HG03066 (cell line): Measurements from ENCODE around the gene CKAP5.

ENCODE experiments used
- ATAC-seq: cut with Tn5 transposase; IDR thresholded peaks from one replicate; pipeline ENCODE4 v1.9.1; 2021; ENCODE audit warnings: low read depth; ENCODE audit not compliant: unreplicated experiment

CKAP5 gene

GRCh38 chr11:46845740-46846509 lies at the start of gene CKAP5:
TSS of gene CKAP5 (minus strand) at chr11:46846280. CDS start at chr11:46821231, 25,049 bp downstream.
- peak; percentile 96 for ATAC-seq

GRCh38 chr11:46895821-46896220 lies 49.7 kb upstream of the CKAP5 start:
- ATAC-seq = no peak

DNA sequence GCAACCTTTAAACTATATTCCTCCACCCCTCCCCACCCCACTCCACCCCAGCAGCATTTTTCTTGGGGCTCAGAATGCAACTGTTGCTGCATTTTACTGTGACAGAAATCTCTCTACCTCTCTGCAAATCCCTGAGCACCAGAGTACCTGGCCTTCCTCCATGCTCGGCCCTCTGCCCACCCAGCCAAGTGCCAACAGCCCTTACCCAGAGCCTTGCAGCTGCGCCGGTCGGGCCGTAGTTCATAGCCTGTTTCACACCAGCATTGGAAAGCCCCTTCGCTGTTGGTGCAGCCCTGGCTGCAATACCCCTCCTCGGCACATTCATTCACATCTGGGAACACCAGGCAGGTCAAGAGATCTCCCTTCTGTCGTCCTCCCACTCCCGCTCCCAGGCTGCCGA lies 48.9 kb upstream of the CKAP5 start:
- no peak for ATAC-seq

- no peak for ATAC-seq
These were observed 48.4 kb upstream of the CKAP5 start for GRCh38 chr11:46894506-46894905.

- no peak for ATAC-seq
These were observed 46.8 kb upstream of the CKAP5 start for GRCh38 chr11:46892838-46893237.

DNA sequence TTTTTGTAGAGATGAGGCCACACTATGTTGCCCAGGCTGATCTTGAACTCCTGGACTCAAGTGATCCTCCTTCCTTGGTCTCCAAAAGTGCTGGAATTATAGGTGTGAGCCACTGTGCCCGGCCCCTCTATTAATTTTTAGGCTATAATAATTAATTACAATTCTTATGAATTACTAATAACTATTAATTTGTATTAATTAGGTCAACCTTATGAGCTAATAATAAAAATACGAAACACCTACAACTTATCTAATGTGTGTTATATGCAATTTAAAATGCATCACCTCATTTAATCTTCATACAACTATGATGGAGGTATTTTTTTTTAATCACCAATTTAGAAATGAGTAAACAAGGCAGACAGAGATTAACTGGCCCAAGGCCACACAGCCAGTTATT lies 46.0 kb upstream of the CKAP5 start:
- no peak for ATAC-seq

GRCh38 chr11:46890665-46891064 lies 44.6 kb upstream of the CKAP5 start:
- no peak for ATAC-seq

GRCh38 chr11:46889689-46890475 lies 43.8 kb upstream of the CKAP5 start:
- ATAC-seq = no peak

- no peak for ATAC-seq
These were observed 43.2 kb upstream of the CKAP5 start for GRCh38 chr11:46889251-46889650.

- ATAC-seq = no peak
These were observed 42.6 kb upstream of the CKAP5 start for GRCh38 chr11:46888636-46889035.

GRCh38 chr11:46886211-46886610 lies 40.1 kb upstream of the CKAP5 start:
- ATAC-seq = no peak

GRCh38 chr11:46879056-46879585 lies 33.0 kb upstream of the CKAP5 start:
- no peak for ATAC-seq

DNA sequence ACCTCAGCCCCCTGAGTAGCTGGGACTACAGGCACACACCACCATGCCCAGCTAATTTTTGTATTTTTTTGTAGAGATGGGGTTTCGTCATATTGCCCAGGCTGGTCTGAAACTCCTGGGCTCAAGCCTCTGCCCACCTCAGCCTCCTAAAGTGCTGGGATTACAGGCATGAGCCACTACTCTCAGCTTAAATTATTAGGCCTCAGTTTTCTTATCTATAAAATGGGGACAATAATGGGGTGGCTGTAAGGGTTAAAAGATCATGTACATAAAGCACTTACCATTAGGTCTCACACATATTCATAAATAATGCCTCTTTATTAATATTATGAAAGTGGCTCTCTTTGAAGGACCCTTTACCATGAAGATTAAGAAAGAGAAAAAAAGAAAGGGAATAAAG lies 31.5 kb upstream of the CKAP5 start:
- ATAC-seq = no peak

DNA sequence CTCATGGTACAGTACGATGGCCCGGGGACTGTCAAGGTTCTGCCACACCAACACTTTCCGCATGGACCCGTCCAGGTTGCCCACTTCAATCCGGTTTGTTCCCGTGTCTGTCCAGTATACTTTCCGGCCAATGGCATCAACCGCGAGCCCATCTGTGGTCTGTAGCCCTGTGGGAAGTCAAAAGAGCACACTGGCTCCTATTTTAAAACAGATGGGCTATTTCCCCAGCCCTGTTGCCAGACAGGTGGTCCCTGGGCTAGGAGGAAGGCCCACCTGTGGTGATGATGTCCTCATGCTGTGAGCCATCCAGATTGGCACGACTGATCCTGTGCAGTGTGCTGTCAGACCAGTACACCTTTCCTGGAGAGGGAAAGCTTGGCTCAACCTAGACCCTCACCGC lies 30.4 kb upstream of the CKAP5 start:
- ATAC-seq = no peak

DNA sequence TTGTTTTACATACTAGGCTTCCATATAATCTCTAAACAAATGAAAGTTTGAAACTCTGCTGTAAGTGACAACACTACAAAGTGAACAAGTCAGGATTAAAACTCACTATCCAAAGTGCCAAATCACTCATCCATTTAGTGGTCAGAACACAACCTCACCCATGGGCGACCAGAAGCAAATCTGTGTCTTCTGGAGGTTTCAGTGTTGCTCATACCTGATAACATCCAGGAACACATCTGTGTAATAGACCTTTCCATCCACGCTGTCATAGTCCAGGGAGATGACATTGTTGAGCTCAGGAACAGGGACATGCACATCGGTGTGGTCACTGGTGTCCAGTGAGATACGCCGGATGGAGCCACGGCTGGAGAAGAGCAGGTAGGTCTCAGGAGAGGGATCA lies 28.5 kb upstream of the CKAP5 start:
- no peak for ATAC-seq

GRCh38 chr11:46868912-46869311 lies 22.8 kb upstream of the CKAP5 start:
- no peak for ATAC-seq

DNA sequence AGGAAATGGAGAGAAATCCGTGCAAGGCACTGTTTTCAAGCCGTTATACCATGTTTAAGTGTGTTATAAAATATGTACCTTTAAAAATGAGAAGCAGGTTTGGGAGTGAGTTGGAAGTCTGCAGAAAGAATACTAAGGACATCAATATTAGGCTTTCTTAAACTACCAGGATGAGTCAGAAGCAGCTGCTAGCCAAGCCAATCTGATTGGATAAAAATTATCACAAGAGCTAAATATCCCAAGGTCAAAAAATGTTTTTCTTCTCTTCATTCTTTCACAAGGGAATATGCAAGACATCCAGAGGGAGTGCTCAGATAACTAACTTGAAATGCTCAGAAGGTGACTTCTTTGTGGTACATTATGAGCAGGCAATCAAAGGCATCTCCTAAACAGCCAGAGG lies 19.3 kb upstream of the CKAP5 start:
- ATAC-seq = no peak

DNA sequence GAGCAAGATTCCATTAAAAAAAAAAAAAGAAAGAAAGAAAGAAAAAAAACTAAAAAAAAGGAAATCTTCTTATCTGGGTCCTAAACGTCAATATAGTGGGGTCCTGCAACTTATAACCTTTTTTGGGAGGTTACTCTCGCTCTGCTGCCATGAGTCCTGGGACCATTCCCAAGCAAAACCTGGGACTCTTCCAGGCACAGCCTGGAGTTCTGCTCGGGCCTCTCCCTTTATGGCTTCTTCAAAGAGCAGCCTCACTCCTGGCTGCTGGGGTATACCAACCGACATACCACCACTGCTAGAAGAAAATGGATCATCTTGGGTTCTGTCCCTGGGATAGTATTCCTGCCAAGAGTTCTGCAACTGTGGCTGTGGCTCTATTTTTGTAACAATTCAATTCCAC lies 14.1 kb upstream of the CKAP5 start:
- no peak for ATAC-seq

- ATAC-seq = no peak
These were observed 13.0 kb upstream of the CKAP5 start for GRCh38 chr11:46858920-46859546.

DNA sequence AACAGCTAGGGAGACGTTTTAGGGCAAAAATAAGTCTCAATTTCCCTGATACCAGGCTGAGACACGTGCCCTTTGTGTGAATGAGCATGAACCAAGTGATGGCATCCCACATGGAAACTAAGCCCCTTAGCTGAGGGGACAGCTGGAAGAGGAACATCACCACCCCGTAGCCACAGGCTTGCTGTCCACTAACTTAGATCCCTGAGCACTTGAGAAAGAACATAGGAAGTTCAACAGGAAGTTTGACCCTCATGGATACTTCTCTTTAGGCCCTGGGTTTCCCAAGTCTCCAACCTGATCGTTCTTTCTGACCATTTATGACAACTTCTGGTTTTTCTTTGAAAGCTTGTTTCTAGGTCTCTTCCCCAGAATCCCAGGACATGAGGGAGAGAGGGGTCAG lies 11.6 kb upstream of the CKAP5 start:
- ATAC-seq = no peak

DNA sequence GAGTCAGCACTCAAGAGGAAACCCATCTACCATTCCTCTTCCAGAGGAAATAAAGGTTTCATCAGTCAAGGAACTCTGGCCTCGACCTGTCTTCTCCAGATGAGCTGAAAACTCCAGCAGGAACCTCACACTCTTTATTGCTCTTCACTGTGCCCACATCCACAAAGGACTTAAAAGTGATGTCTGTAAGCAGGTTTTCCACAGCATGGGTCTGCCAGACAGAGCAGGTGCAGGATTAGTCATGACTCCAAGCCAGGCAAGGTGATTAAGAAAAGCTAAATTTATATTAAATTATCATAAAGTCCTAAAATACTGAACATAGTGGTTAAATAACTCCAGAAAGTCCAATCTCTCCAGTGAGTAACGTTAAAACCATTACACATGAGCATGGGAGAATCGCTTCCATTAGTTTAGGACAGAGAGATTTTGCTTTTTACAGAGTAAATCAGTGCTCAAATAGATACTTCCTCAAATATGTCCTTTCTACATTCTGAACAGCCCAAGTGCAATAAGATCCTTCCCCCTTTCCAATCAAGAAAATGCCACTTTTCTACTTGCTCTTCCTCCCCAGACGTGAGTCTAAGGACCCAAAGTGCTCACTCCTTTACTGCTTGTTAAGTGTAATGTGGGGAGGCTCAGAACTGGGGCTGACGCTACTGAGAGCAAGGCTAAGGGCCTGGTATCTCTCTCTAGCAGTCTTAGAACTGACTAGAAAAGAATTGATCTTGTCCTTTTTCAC lies 10.7 kb upstream of the CKAP5 start:
- no peak for ATAC-seq
